Fibroblast of gingiva (primary cell): Measurements from ENCODE around the gene TNFRSF9.

Experiments used
- DNase-seq: peaks from one replicate; pipeline ENCODE4 v3.0.0-alpha.2; 2011; ENCODE audit warnings: low read depth

The TNFRSF9 gene

GRCh38 chr1:7869136-7869920 is 71.3 kb downstream of the TNFRSF9 start:
- DNase-seq = no peak

- no peak for DNase-seq
Measured at GRCh38 chr1:7868070-7868780, 72.4 kb downstream of the TNFRSF9 start.

- DNase-seq = no peak
Measured at GRCh38 chr1:7865978-7866377, 74.7 kb downstream of the TNFRSF9 start.
